Measurements from ENCODE around the gene TRIM56.
"Not testable (repeated sequence)": the region's sequence is repeated elsewhere in the genome, so short reads cannot be mapped to it uniquely, and the experiment has no call there.

TRIM56 gene

DNA sequence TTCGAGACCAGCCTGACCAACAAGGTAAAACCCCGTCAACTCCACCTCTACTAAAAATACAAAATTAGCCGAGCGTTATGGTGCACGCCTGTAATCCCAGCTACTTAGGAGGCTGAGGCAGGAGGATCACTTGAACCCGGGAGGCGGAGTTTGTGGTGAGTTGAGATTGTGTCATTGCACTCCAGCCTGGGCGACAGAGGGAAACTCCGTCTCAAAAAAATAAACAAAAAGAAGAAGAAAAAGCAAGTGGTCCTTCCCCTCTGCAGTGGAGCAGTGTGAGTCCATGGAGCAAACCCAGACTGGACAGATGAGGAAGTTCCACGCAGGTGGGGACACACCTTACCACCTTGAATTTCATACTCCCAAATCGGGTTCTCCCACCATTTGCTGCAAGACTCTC, 28.6 kb downstream of the TRIM56 start:
- H3K4me3 ChIP-seq (ENCODE audit: low read depth, low read length), result no peak overlapping the region
- DNase-seq (ENCODE audit: low read depth), result no peak
- TF ChIP-seq, protein P1, sequence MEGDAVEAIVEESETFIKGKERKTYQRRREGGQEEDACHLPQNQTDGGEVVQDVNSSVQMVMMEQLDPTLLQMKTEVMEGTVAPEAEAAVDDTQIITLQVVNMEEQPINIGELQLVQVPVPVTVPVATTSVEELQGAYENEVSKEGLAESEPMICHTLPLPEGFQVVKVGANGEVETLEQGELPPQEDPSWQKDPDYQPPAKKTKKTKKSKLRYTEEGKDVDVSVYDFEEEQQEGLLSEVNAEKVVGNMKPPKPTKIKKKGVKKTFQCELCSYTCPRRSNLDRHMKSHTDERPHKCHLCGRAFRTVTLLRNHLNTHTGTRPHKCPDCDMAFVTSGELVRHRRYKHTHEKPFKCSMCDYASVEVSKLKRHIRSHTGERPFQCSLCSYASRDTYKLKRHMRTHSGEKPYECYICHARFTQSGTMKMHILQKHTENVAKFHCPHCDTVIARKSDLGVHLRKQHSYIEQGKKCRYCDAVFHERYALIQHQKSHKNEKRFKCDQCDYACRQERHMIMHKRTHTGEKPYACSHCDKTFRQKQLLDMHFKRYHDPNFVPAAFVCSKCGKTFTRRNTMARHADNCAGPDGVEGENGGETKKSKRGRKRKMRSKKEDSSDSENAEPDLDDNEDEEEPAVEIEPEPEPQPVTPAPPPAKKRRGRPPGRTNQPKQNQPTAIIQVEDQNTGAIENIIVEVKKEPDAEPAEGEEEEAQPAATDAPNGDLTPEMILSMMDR (IDR thresholded peaks at IDR 0.05; ENCODE audit: insufficient read depth, low read depth, low read length, missing control alignments), result no peak

DNA sequence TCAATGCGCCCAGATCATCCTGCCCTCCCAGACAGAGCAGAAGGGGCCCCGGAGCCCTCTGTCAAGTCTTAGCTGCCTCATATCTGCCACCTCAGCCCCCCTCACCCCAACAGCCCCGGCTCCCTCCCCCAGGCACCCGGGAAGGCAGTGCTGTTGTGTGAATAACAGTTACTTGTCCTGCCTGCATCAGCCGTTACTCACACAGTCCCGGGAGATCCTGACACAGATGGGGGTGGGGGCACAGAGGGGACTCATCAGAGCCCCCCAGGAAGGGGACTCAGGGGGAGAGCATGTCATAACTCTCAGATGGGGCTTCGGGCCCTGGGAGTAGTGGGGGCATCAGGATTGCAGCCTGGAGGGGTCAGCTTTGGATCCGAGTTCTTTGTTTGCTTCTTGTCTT, 29.2 kb downstream of the TRIM56 start:
- H3K4me3 ChIP-seq (ENCODE audit: low read depth, low read length), result no peak overlapping the region
- DNase-seq (ENCODE audit: low read depth), result no peak
- TF ChIP-seq, protein P1 (IDR thresholded peaks at IDR 0.05; ENCODE audit: insufficient read depth, low read depth, low read length, missing control alignments), result no peak

DNA sequence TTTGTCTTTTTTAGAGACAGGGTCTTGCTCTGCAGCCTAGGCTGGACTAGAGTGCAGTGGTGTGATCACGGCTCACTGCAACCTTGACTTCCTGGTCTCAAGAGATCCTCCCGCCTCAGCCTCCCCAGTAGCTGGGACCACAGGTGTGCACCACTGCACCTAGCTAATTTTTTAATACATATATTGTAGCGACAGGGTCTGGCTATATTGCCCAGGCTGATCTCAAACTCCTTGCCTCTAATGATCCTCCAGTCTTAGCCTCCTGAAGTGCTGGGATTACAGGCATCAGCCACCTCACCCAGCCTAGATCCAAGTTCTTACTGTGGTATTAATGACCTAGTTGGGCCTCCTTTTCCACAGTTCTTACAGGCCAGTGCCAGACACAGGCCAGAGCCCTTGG, 29.9 kb downstream of the TRIM56 start:
- no peak overlapping the region for H3K4me3 ChIP-seq (ENCODE audit: low read depth, low read length)
- TF ChIP-seq, protein P1 (IDR thresholded peaks at IDR 0.05; ENCODE audit: insufficient read depth, low read depth, low read length, missing control alignments), result no peak
- no peak for DNase-seq (ENCODE audit: low read depth)

DNA sequence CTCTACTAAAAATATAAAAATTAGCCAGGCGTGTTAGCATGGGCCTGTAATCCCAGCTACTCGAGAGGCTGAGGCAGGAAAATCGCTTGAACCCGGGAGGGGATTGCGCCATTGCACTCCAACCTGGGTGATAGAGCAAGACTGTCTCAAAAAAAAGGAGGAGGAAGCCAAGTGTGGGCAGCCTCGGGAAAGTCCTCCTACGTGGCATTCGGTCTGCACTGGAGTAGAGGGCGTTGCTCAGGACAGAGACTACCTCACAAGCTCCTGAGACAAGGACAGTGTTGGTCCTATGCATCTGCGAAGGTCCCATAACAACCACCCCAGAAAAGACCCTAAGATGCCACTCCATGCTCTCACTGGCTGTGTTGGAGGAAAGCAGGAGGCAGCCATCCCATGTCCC, 31.6 kb downstream of the TRIM56 start:
- TF ChIP-seq, protein P1 (IDR thresholded peaks at IDR 0.05; ENCODE audit: insufficient read depth, low read depth, low read length, missing control alignments), result no peak
- no peak for DNase-seq (ENCODE audit: low read depth)
- no peak overlapping the region for H3K4me3 ChIP-seq (ENCODE audit: low read depth, low read length)

DNA sequence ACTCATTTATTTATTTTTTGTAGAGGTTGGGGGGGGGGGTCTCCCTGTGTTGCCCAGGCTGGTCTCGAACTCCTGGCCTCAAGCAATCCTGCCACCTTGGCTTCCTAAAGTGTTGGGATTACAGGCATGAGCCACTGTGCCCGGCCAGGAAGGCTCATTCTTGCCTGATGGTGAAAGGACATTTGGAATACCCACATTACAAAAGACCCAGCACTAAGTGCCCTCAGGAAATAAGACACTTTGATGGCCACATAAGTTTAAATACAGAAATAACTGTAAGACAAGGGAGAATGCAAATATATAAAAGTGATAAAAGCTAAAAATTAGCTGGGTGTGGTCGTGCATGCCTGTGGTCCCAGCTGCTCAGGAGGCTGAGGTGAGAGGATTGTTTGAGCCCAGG, 33.6 kb downstream of the TRIM56 start:
- no peak for DNase-seq (ENCODE audit: low read depth)
- no peak overlapping the region for H3K4me3 ChIP-seq (ENCODE audit: low read depth, low read length)
- TF ChIP-seq, protein P1 (IDR thresholded peaks at IDR 0.05; ENCODE audit: insufficient read depth, low read depth, low read length, missing control alignments), result no peak

DNA sequence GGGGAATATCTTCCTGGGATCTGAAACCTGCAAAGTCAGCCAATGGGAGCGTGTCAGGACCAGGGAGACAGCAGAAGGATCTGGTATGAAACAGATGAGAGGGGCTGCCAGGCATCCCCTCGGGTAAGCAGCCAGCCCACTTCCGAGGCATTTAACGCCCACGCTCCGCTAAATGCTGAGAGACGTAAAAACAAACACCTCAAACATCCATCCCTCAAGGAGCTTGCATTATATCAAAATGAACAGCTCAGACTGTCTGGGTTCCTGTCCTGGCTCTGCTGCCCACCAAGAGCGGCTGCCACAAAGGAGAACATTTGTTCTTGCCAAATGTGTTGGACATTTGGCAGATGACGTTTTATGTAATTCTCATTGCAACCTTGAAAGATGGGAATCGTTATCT, 34.6 kb downstream of the TRIM56 start:
- H3K4me3 ChIP-seq (ENCODE audit: low read depth, low read length), result no peak overlapping the region
- DNase-seq (ENCODE audit: low read depth), result no peak
- TF ChIP-seq, protein P1 (IDR thresholded peaks at IDR 0.05; ENCODE audit: insufficient read depth, low read depth, low read length, missing control alignments), result no peak

DNA sequence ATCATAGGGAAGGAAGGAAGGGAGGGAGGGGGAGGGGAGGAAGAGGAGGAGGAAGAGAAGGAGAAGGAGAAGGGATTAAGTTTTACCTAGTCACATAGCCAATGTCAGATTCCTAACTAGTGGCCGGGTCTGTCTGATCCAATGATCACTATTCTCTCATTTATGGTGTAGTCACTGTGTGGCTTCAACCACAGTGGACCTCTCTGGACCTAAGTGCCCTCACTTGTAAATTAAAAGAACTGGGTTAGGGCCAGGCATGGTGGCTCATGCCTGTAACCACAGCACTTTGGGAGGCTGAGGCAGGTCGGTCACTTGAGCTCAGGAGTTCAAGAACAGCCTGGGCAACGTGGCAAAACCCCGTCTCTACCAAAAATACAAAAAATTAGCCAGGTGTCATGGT, 35.0 kb downstream of the TRIM56 start:
- TF ChIP-seq, protein P1 (IDR thresholded peaks at IDR 0.05; ENCODE audit: insufficient read depth, low read depth, low read length, missing control alignments), result no peak
- no peak overlapping the region for H3K4me3 ChIP-seq (ENCODE audit: low read depth, low read length)
- no peak for DNase-seq (ENCODE audit: low read depth)

DNA sequence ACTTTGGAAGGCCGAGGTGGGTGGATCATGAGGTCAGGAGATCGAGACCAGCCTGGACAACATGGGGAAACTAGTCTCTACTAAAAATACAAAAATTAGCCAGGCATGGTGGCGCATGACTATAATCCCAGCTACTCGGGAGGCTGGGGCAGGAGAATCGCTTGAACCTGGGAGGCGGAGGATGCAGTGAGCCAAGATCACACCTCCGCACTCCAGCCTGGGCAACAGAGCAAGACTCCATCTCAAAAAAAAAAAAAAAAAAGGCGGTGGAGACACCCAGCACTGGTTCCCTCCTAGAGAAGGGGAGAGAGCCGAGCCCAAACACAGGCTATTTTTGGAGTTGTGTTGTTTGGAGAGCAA, 36.3 kb downstream of the TRIM56 start:
- not testable (repeated sequence) for DNase-seq (ENCODE audit: low read depth); H3K4me3 ChIP-seq (ENCODE audit: low read depth, low read length)

All from GM12865 (cell line).